Trophoblast cell (in vitro differentiated cells and primary cell): ENCODE measurements around the gene DDAH2.
A peak's percentile ranks its signal among the peaks of the same experiment; 100 is the strongest.

Source experiments
- DNase-seq, 2 donors: peaks; one replicate each; pipeline ENCODE4 v3.0.0-alpha.2; 2016
- H2AFZ ChIP-seq: 2 replicates; pipeline ENCODE4 v1.6.1; 2013; ENCODE audit warnings: low read length, moderate library complexity, mild to moderate bottlenecking; ENCODE audit not compliant: insufficient read depth, poor library complexity
- H2AK5ac ChIP-seq: 2 replicates; pipeline ENCODE4 v1.6.1; 2013; ENCODE audit warnings: mild to moderate bottlenecking, low read length
- H2BK120ac ChIP-seq: 2 replicates; pipeline ENCODE4 v1.6.1; 2013; ENCODE audit warnings: low read length, mild to moderate bottlenecking, moderate library complexity; ENCODE audit not compliant: insufficient read depth, poor library complexity
- H2BK12ac ChIP-seq: 2 replicates; pipeline ENCODE4 v1.6.1; 2013; ENCODE audit warnings: mild to moderate bottlenecking, low read length, moderate library complexity
- H2BK5ac ChIP-seq: 2 replicates; pipeline ENCODE4 v1.6.1; 2013; ENCODE audit warnings: low read length, low read depth, moderate library complexity, mild to moderate bottlenecking; ENCODE audit not compliant: poor library complexity
- H3K14ac ChIP-seq: 2 replicates; pipeline ENCODE4 v1.6.1; 2013; ENCODE audit warnings: mild to moderate bottlenecking, low read length
- H3K18ac ChIP-seq: 2 replicates; pipeline ENCODE4 v1.6.1; 2013; ENCODE audit warnings: mild to moderate bottlenecking, low read length
- H3K23ac ChIP-seq: 2 replicates; pipeline ENCODE4 v1.6.1; 2013; ENCODE audit warnings: low read length
- H3K27ac ChIP-seq: 2 replicates; pipeline ENCODE4 v1.5.1; 2013; ENCODE audit warnings: low read depth, mild to moderate bottlenecking, inconsistent platforms, low read length, moderate library complexity
- H3K27me3 ChIP-seq: 2 replicates; pipeline ENCODE4 v1.6.1; 2013; ENCODE audit warnings: inconsistent platforms, mild to moderate bottlenecking, low read length, moderate library complexity; ENCODE audit not compliant: insufficient read depth
- H3K36me3 ChIP-seq, 2 experiments: 1 replicate in 1 of 2; 2 replicates in 1 of 2; pipeline ENCODE4 v1.6.1; 2013; ENCODE audit warnings: low read length in 2 of 2, mild to moderate bottlenecking in 2 of 2, moderate library complexity in 1 of 2; ENCODE audit not compliant: insufficient read depth in 2 of 2, control insufficient read depth in 1 of 2
- H3K4ac ChIP-seq: 2 replicates; pipeline ENCODE4 v1.6.1; 2013; ENCODE audit warnings: low read depth, mild to moderate bottlenecking, low read length, moderate library complexity
- H3K4me1 ChIP-seq, 2 experiments: 1 replicate in 1 of 2; 2 replicates in 1 of 2; pipeline ENCODE4 v1.6.1; 2013; ENCODE audit warnings: low read length in 2 of 2, mild to moderate bottlenecking in 2 of 2, moderate library complexity in 1 of 2; ENCODE audit not compliant: insufficient read depth in 2 of 2, control insufficient read depth in 1 of 2
- H3K4me2 ChIP-seq: 2 replicates; pipeline ENCODE4 v1.6.1; 2013; ENCODE audit warnings: inconsistent platforms, mild to moderate bottlenecking, low read length, moderate library complexity
- H3K4me3 ChIP-seq: 2 replicates; pipeline ENCODE4 v1.5.1; 2013; ENCODE audit warnings: mild to moderate bottlenecking, low read depth, low read length, inconsistent platforms
- H3K79me1 ChIP-seq: one replicate; pipeline ENCODE4 v1.6.1; 2013; ENCODE audit warnings: low read length
- H3K79me2 ChIP-seq: 2 replicates; pipeline ENCODE4 v1.6.1; 2013; ENCODE audit warnings: low read length, mild to moderate bottlenecking; ENCODE audit not compliant: control insufficient read depth, insufficient read depth, poor library complexity
- H3K9ac ChIP-seq: 2 replicates; pipeline ENCODE4 v1.6.1; 2013; ENCODE audit warnings: mild to moderate bottlenecking, low read length
- H3K9me3 ChIP-seq: 2 replicates; pipeline ENCODE4 v1.6.1; 2013; ENCODE audit warnings: low read depth, mild to moderate bottlenecking, control low read depth, inconsistent platforms, low read length; ENCODE audit not compliant: insufficient read depth
- H4K12ac ChIP-seq: 2 replicates; pipeline ENCODE4 v1.6.1; 2013; ENCODE audit warnings: low read depth, mild to moderate bottlenecking, low read length, moderate library complexity
- H4K8ac ChIP-seq: 2 replicates; pipeline ENCODE4 v1.6.1; 2013; ENCODE audit warnings: low read depth, mild to moderate bottlenecking, low read length, moderate library complexity
- H4K91ac ChIP-seq: one replicate; pipeline ENCODE4 v1.6.1; 2013; ENCODE audit warnings: low read depth, mild to moderate bottlenecking, low read length, moderate library complexity
- WGBS: extraction: QIAGEN DNeasy Blood & Tissue Kit; methylation state at CpG from one replicate; pipeline ENCODE4 v1.1.7; 2013; ENCODE audit warnings: missing lambda C conversion rate; ENCODE audit not compliant: insufficient read length, insufficient coverage; ENCODE audit errors: extremely low coverage; 5-methylcytosine and 5-hydroxymethylcytosine counted together

The DDAH2 gene

GRCh38 chr6:31723980-31724691 lies 5.0 kb downstream of the DDAH2 start:
- Histone ChIP-seq H2AK5ac (no peak overlapping the region), H3K4me1 (peaks cover 7 to 12% of the 10 kb centered on the region in 2 experiments), H4K12ac (no peak overlapping the region), H3K4ac (no peak overlapping the region), H4K8ac (no peak overlapping the region), H3K9me3 (no peaks in the 10 kb centered on the region), H3K4me2 (no peak overlapping the region), H3K79me1 (no peaks in the 10 kb centered on the region), H2BK5ac (no peak overlapping the region), H4K91ac (no peak overlapping the region), H3K79me2 (peaks cover 3% of the 10 kb centered on the region), H2BK120ac (no peak overlapping the region), H3K9ac (no peak overlapping the region), H3K27ac (no peak overlapping the region), H3K18ac (no peak overlapping the region), H2BK12ac (no peak overlapping the region), H3K4me3 (no peak overlapping the region), H3K27me3 (no peaks in the 10 kb centered on the region), H3K14ac (no peak overlapping the region), H2AFZ (no peak overlapping the region), H3K23ac (no peak overlapping the region), H3K36me3 (peaks cover 19 to 33% of the 10 kb centered on the region in 2 experiments)
- no CpG with 5 or more reads among the region's 25 CpGs for WGBS
- no peak for DNase-seq

GRCh38 chr6:31723245-31723979 lies 5.7 kb downstream of the DDAH2 start, which contains the start of gene MPIG6B:
TSS of gene MPIG6B (plus strand) at chr6:31723373. CDS start at chr6:31723384, 11 bp downstream.
- Histone ChIP-seq H2BK5ac (no peak within 1 kb of the TSS), H3K4me2 (no peak within 1 kb of the TSS), H2AFZ (no peak within 1 kb of the TSS), H2BK120ac (no peak within 1 kb of the TSS), H4K91ac (no peak within 1 kb of the TSS), H3K23ac (no peak within 1 kb of the TSS), H3K4me1 (peaks cover 7 to 12% of the 10 kb centered on the region in 2 experiments), H3K4ac (no peak within 1 kb of the TSS), H4K8ac (no peak within 1 kb of the TSS), H3K79me2 (no peaks in the 10 kb centered on the region), H3K9ac (no peak within 1 kb of the TSS), H3K18ac (no peak within 1 kb of the TSS), H3K9me3 (no peaks in the 10 kb centered on the region), H2AK5ac (no peak within 1 kb of the TSS), H2BK12ac (no peak within 1 kb of the TSS), H3K27ac (no peak within 1 kb of the TSS), H3K4me3 (no peak within 1 kb of the TSS), H3K27me3 (no peaks in the 10 kb centered on the region), H3K36me3 (peaks cover 15 to 29% of the 10 kb centered on the region in 2 experiments), H3K79me1 (no peaks in the 10 kb centered on the region), H3K14ac (no peak within 1 kb of the TSS), H4K12ac (no peak within 1 kb of the TSS)
- WGBS, result no CpG with 5 or more reads among the region's 46 CpGs
- DNase-seq, result no peak

DNA sequence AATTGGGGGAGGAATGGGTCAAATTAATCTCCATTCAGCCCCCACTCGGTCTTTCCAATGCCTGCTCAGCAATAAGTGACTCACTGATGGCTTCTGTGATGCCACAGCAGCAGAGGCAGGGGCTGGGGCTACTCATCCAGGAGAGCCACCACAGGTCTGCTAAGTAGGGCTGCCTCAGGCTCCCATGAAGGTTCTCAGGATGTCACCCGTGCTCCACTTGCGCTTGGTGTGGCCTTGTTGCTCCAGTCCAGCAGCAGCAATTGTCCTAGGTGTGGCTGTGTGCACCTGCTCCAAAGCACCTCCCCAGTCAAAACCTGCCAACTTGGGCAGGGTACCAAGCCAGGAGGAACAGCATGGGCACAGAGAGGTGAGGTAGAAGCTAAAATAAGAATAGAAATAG lies 6.9 kb downstream of the DDAH2 start:
- no peak overlapping the region for H3K18ac ChIP-seq
- no peaks in the 10 kb centered on the region for H3K9me3 ChIP-seq
- H3K9ac ChIP-seq, result no peak overlapping the region
- no peak overlapping the region for H2AK5ac ChIP-seq
- H3K14ac ChIP-seq, result no peak overlapping the region
- no peak overlapping the region for H3K4me2 ChIP-seq
- H3K79me1 ChIP-seq, result peaks cover 3% of the 10 kb centered on the region
- H2BK12ac ChIP-seq, result no peak overlapping the region
- H3K79me2 ChIP-seq, result no peaks in the 10 kb centered on the region
- H4K12ac ChIP-seq, result no peak overlapping the region
- no peak overlapping the region for H4K91ac ChIP-seq
- no peak overlapping the region for H3K27ac ChIP-seq
- no CpG with 5 or more reads among the region's 3 CpGs for WGBS
- no peak overlapping the region for H2AFZ ChIP-seq
- no peak overlapping the region for H3K23ac ChIP-seq
- no peak for DNase-seq
- no peak overlapping the region for H3K4ac ChIP-seq
- H2BK5ac ChIP-seq, result no peak overlapping the region
- no peak overlapping the region for H4K8ac ChIP-seq
- H3K4me1 ChIP-seq, result peaks cover 17 to 23% of the 10 kb centered on the region in 2 experiments
- peaks cover 4 to 16% of the 10 kb centered on the region in 2 experiments for H3K36me3 ChIP-seq
- H3K27me3 ChIP-seq, result no peaks in the 10 kb centered on the region
- H3K4me3 ChIP-seq, result no peak overlapping the region
- no peak overlapping the region for H2BK120ac ChIP-seq

DNA sequence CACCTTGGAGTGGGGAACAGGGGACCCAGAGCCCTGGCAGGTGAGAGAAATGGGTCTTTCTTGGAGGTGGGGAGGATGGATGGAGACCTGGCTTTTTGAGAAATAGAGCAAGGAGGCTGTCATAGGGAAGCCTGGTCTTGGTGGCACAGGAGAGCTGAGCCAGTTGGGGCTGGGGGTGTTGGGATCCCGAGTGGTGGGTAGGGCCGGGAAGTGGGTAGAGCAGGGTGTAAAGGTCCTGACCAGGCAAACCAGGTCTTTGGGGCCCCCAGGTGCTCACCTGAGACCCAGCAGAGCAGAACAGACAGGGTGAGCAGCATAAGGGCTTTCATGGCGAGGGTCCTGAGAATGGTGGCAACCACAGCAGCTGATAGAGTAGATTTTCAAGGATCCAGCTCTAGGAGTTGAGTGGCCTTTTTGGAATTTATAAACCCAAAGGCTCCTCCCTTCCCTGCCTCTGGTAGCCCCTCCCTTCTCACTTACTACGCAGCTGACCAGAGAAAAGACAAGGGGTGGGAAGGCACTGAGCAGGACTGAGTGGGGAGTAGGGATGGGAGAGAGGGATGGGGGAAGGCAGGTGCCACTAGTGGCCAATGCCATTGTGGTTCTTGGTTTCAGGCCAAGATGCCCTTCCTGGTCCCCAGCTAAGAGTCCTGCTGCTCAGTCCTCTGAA lies 7.6 kb downstream of the DDAH2 start, which contains the start of gene LY6G6C:
LY6G6C (minus strand) TSS at position 396 of the 670 bp plus-strand sequence; CDS start at position 329, 67 bp downstream.
- Histone ChIP-seq H3K4me2 (no peak within 1 kb of the TSS), H2BK120ac (no peak within 1 kb of the TSS), H4K8ac (no peak within 1 kb of the TSS), H3K9me3 (no peaks in the 10 kb centered on the region), H2BK5ac (no peak within 1 kb of the TSS), H2AFZ (no peak within 1 kb of the TSS), H2AK5ac (no peak within 1 kb of the TSS), H3K18ac (no peak within 1 kb of the TSS), H3K4ac (no peak within 1 kb of the TSS), H3K4me3 (no peak within 1 kb of the TSS), H3K36me3 (peaks cover 2 to 11% of the 10 kb centered on the region in 2 experiments), H3K79me1 (peaks cover 3% of the 10 kb centered on the region), H3K27ac (no peak within 1 kb of the TSS), H3K23ac (no peak within 1 kb of the TSS), H3K79me2 (no peaks in the 10 kb centered on the region), H3K9ac (no peak within 1 kb of the TSS), H3K4me1 (peaks cover 17 to 23% of the 10 kb centered on the region in 2 experiments), H4K12ac (no peak within 1 kb of the TSS), H4K91ac (peak within 1 kb of the TSS; percentile 16), H2BK12ac (no peak within 1 kb of the TSS), H3K27me3 (no peaks in the 10 kb centered on the region), H3K14ac (no peak within 1 kb of the TSS)
- no peak for DNase-seq
- WGBS, result no CpG with 5 or more reads among the region's 4 CpGs
